Measurements from ENCODE around the gene ANKRD65.

GRCh38 chr1:1435911-1436629, 15.0 kb upstream of the ANKRD65 start:
- TF ChIP-seq POLR2A (IDR thresholded peaks at IDR 0.05; ENCODE audit: low read length) (no peak), GATA1 (IDR thresholded peaks at IDR 0.05; ENCODE audit: low read depth, low read length) (no peak)

Data from erythroblast (primary cell).